SH-SY5Y (cell line): ENCODE results near the gene DLGAP1.

Experiments used
- GATA2 ChIP-seq: IDR thresholded peaks from 2 replicates; pipeline ENCODE4 v1.6.1; 2011; ENCODE audit warnings: mild to moderate bottlenecking, low read depth, low read length
- GATA3 ChIP-seq: IDR thresholded peaks from 2 replicates; pipeline ENCODE4 v1.6.1; 2011; ENCODE audit warnings: low read depth, mild to moderate bottlenecking, low read length, moderate library complexity

DNA sequence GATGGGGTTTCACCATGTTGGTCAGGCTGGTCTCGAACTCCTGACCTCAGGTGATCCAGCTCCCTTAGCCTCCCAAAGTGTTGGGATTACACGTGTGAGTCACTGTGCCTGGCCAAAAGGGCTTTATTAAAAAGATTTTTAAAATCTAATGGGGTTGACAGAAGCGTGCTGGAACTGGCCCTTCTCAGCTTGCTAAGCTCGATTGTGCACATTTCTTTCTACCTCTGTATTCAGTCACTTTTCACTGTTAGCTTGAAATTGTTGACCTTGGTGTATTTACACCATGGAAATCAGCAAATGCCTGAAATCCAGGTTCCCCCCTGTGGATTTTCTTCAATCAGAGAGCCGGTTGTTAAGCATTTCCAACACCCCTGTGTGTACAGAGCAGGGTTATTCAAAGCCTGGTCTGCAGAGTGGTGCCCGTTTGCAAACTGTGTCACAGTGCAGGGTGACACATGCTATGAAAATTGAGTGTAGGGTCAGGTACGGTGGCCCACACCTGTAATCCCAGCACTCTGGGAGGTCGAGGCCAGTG, 864.9 kb downstream of the DLGAP1 start:
- TF ChIP-seq GATA3 = no peak
- TF ChIP-seq GATA2 = no peak
